NCI-H146 (cell line): Measurements from ENCODE around the gene PFN2.

Source experiments
- DNase-seq: peaks from one replicate; lab custom pipeline; 2025; lab: John Stamatoyannopoulos, UW

Gene PFN2

GRCh38 chr3:149917124-149917667, 53.5 kb downstream of the PFN2 start:
- DNase-seq: no peak
